Upper lobe of right lung (tissue), 1 donor: ENCODE results near the gene MTHFSD. TPM values are rescaled to one million over a fixed set of nuclear protein-coding genes. Genes with fewer than 3 reads are reported as not detected.

Experiments used
- ATAC-seq: fragments of 200-7000 bp; cut with Tn5 transposase; one replicate; pipeline ENCODE4 v1.9.1; 2020; ENCODE audit warnings: mild to moderate bottlenecking, moderate library complexity
- DNase-seq: peaks from one replicate; pipeline ENCODE4 v3.0.0-alpha.2; 2020
- H3K27ac ChIP-seq: fragments of 200-600 bp; one replicate; pipeline ENCODE4 v1.8.0; 2022
- H3K27me3 ChIP-seq: fragments of 200-600 bp; one replicate; pipeline ENCODE4 v1.8.0; 2022; ENCODE audit warnings: mild to moderate bottlenecking
- H3K36me3 ChIP-seq: fragments of 200-600 bp; one replicate; pipeline ENCODE4 v1.8.0; 2022
- H3K4me1 ChIP-seq: fragments of 200-600 bp; one replicate; pipeline ENCODE4 v1.8.0; 2022
- H3K4me3 ChIP-seq: fragments of 200-600 bp; one replicate; pipeline ENCODE4 v1.8.0; 2022; ENCODE audit warnings: mild to moderate bottlenecking
- H3K9me3 ChIP-seq: fragments of 200-600 bp; one replicate; pipeline ENCODE4 v1.8.0; 2022
- CTCF ChIP-seq: fragments of 200-600 bp; IDR thresholded peaks from one replicate; pipeline ENCODE4 v1.8.0; 2022; ENCODE audit warnings: antibody characterized with exemption
- intact Hi-C: fragments of 100-400 bp; cut with DNase I; formaldehyde crosslinking; loops from one replicate; pipeline ENCODE4 v1.11.0; 2022
- total RNA-seq: library from RNA; stranded (reverse); fragmentation: NEBNext Ultra II Directional; extraction: Animal tissue kit (Norgen Biotek cat#: 25700); gene quantifications from one replicate; pipeline ENCODE4 v1.2.1, GENCODE V29; 2021
- donor health status: DM: no; HTN: yes; CAD: no; lungs with severe emphysema.

Gene MTHFSD
- total RNA-seq, 1 donor from 2014 or later, result 18.7 TPM

- Histone ChIP-seq H3K4me3 (peak overlapping the region; percentile 62), H3K4me1 (peaks cover 14% of the 10 kb centered on the region), H3K27me3 (peaks cover 77% of the 10 kb centered on the region), H3K9me3 (no peaks in the 10 kb centered on the region), H3K36me3 (peaks cover 4% of the 10 kb centered on the region), H3K27ac (peak overlapping the region; percentile 86)
- no peak for TF ChIP-seq CTCF
- peak; percentile 58 for ATAC-seq
- intact Hi-C loops, result loop anchor here (10.0 kb wide), 1 partner anchor 165 kb away; no protein-coding TSS in a partner anchor
- no peak for DNase-seq
These were observed 45.1 kb downstream of the MTHFSD start for GRCh38 chr16:86509759-86510464.

GRCh38 chr16:86508947-86509758 lies 45.9 kb downstream of the MTHFSD start:
- DNase-seq, result peak; percentile 80
- no peak for TF ChIP-seq CTCF
- Histone ChIP-seq H3K27ac (peak overlapping the region; percentile 86), H3K4me3 (peak overlapping the region; percentile 62), H3K36me3 (peaks cover 4% of the 10 kb centered on the region), H3K4me1 (peaks cover 14% of the 10 kb centered on the region), H3K27me3 (peaks cover 78% of the 10 kb centered on the region), H3K9me3 (no peaks in the 10 kb centered on the region)
- peak; percentile 45 for ATAC-seq
- intact Hi-C loops, result no loop called here

- no peak for DNase-seq
- intact Hi-C loops, result no loop called here
- TF ChIP-seq CTCF, result no peak
- Histone ChIP-seq H3K27me3 (peaks cover 80% of the 10 kb centered on the region), H3K9me3 (no peaks in the 10 kb centered on the region), H3K36me3 (no peaks in the 10 kb centered on the region), H3K27ac (peak overlapping the region; percentile 86), H3K4me3 (peak overlapping the region; percentile 62), H3K4me1 (peaks cover 14% of the 10 kb centered on the region)
- peak; percentile 19 for ATAC-seq
These were observed 46.7 kb downstream of the MTHFSD start for GRCh38 chr16:86508028-86508946.

- H3K36me3 ChIP-seq, result no peaks in the 10 kb centered on the region
- intact Hi-C loops, result no loop called here
- DNase-seq (no peak), ATAC-seq (no peak)
- H3K4me3 ChIP-seq, result peak overlapping the region; percentile 62
- H3K27me3 ChIP-seq, result peaks cover 81% of the 10 kb centered on the region
- no peaks in the 10 kb centered on the region for H3K9me3 ChIP-seq
- peak overlapping the region; percentile 86 for H3K27ac ChIP-seq
- peaks cover 14% of the 10 kb centered on the region for H3K4me1 ChIP-seq
- no peak for TF ChIP-seq CTCF
These were observed 47.6 kb downstream of the MTHFSD start for GRCh38 chr16:86507173-86508027.
